Measurements from ENCODE around the gene KCNE4.
A peak's percentile ranks its signal among the peaks of the same experiment; 100 is the strongest.
"Not testable (repeated sequence)": the region's sequence is repeated elsewhere in the genome, so short reads cannot be mapped to it uniquely, and the experiment has no call there.

The KCNE4 gene

DNA sequence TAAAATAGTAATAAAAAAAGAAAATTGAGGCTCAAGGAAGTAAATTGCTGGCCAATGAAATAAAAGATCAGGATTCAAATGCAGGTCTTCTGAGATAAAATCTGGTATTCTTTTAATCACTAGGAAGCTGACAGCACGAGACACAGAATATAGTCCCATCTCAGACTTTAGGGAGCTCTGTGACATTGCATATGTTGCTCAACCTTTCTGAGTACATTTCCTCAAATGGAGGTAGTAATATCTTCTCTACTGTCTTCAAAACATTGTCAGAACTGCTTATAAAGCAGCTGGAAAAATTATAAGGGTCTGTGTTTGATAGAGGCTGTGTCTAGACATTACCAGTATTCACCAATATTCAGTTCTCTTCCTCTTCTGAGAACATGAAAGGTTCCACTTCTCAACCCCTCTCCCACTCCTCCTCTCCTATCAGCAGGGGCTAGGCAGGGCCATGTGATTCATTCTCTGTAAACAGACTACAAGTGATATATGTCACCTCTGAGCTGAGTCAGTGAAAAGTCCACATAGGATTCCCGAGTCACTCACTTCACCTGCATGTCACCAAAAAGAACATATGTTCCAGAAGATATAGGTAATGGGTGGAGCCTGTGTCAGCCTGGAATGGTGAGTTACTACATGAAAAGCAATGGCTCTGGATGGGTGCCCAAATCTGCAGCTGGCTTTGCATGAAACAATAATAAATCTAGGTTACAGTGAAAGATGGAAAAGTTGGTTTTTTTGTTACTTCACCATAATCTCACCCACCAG lies 7.1 kb downstream of the KCNE4 start:
- DNase-seq, result no peak

DNA sequence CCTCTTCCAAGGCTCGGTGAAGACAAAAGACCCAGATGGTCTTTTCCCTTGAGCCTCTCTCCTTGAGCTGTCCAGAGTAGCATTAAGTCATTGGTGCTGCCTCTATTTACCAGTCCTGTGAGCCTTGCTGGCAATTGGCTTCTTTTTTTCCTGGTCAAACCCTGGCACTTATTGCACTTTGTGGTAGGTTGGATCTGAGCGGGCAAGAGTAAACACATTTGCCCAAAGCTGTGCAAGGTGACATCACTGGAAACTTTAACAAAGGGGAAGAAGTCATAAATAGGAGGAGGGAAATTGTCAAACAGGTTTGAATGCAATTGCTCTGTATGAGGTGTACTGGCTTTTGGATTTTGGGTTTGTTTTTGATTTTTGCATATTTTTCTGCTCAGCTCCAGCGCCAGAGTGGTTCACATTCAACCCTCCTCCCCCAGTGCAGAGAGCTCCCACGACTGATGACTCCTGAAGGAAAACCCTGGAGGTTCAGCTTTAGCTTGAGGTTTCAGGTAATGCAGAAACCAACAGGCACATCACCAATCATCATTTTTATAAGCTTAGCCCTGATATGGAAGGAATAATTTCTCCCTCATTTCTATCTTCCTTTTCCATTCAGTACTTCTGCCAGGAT lies 8.3 kb downstream of the KCNE4 start:
- DNase-seq, result no peak

DNA sequence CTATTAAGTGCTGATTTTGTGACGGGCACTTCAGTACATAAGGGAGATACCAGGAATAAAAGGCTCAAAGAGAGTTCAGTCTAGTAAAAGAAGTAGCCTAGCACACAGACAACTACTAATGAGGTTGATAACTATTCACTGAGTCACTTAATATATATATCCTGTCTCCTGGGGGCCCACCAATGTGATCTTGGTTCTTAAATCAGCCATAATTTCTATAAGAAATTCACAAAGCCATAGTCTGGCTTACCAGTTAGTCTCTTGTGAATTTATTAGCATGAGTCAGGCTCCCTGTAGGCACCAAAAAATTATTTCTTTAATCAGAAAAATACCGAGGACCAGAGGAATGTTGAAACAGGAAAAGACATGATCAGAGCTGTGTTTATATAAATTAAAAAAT lies 10.4 kb downstream of the KCNE4 start:
- DNase-seq, result no peak

DNA sequence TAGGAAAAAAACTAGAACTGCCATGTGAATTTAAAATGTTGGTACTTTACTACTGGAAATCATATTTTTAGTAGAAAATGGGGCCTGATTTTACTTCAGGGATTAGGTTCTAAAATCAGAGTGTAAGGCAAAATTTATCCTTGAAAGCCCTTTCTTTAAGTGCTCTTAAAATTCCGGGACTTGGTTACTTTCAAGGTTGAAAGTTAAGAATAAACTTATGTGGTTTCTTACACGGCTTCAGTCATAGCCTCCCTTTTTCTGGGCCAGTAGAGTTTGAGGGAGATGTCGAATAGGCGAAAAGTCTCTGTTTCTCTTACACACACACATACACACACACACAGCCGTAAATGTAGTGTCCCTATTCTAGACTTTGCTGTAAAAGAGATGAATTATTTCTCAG lies 13.1 kb downstream of the KCNE4 start:
- no peak for DNase-seq

DNA sequence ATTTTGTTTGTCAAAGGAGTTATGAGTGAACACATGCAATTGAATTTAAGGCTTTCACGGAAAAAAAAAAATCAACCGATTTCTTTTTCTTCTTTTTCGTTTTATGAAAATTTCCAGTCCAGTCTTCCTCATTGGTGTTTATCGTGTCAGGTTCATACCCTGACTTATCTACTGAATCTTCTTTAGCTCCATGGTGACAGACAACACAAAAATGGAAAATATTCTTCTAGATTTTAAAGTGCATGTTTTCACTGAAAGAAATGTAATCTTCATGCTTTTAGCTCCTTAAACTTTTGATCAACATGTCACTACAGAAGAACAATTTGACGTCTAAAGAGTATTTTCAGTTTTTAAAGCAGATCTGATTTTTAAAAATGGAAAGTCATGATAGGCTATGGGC lies 14.7 kb downstream of the KCNE4 start:
- DNase-seq, result no peak

DNA sequence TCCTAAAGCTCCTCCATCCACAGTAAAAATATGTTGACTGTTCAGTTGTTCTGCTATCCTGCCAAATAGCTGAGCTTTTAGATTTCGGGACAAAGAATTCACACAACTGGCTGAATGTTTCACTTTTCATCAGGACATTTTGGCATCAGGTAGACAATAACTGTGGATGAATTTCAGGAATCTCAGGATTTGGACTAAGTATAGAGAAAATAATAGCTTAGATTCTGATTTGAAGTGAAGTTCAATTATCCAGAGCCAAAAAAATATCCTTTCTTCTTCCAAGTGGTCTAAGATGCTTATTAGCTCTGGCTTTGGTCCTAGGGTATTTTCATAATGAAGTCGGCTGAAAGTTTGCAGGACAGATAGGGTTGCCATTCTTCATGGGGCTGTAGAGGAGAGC lies 16.1 kb downstream of the KCNE4 start:
- no peak for DNase-seq

DNA sequence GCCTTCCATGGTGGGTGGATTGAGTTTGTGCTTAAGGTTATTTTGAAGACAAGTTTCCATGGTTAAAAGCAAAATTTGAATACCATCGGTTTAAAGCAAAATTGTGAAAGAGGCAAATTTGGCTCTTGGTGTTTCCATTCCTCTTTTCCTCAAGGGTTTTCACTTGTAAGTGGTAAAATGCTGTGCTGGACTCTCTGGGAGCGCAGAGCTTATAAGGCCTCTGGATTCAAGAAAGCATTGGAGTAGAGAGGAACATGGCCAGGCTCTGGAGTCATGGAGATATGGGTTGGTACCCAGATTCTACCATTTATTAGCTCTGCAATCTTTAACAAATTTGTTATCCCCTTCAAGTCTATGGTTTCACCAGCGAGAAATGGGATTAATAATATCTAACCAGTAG lies 17.5 kb downstream of the KCNE4 start:
- no peak for DNase-seq

DNA sequence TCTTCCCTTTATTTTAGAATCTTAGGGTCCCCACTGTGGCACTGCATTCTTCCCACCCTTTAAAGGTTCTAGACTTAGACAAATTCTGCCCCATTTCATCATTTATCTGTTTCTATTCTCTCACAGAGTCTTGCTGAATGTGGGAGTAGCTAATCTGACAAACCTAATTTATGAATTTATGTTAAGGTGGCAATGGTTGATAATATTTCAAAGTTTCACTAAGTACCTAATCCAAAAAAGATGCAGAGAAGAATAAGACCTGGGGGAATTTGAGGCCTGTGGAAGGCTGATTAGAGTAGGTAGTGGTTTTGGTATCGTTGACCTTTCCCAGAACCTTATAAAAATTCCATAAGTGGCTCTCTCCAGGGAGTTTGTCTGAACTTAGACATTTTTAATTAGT lies 18.0 kb downstream of the KCNE4 start:
- no peak for DNase-seq

DNA sequence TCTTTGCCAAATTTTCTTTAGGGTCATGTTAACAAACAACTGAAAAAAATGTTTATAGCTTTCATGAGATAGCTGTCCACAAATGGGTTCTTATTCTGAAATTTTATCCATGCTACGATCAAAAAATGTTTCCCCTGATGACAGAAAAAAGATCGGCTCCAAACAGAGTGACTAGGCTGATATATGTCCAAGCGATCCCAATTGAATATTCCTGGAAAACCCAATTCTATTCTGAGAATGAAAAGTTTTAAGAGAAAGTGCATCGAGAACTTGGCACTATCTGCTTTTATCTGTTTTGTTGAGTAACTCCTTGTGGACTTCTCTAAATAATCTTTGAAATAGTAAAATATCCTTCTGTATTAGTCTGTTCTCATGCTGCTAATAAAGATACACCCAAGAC lies 19.1 kb downstream of the KCNE4 start:
- DNase-seq, result no peak

DNA sequence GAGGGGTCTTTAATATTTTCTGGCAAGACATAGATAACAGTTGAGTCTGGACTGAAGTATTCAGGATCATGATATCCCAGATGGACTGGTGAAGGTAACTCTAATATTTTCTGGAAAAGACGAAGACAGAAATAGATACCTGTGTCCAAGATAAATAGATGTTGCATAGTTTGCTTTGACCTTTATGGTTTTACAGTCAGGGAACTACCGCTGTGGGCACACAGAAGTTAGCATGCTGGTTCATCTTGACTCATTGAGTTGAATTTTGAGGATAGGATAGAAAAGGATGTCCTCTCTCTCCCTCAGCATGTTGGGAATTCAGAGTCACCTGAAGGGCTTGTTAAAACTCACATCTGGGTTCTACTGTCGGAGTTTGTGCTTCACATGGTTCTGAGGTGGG lies 20.8 kb downstream of the KCNE4 start:
- DNase-seq, result no peak

DNA sequence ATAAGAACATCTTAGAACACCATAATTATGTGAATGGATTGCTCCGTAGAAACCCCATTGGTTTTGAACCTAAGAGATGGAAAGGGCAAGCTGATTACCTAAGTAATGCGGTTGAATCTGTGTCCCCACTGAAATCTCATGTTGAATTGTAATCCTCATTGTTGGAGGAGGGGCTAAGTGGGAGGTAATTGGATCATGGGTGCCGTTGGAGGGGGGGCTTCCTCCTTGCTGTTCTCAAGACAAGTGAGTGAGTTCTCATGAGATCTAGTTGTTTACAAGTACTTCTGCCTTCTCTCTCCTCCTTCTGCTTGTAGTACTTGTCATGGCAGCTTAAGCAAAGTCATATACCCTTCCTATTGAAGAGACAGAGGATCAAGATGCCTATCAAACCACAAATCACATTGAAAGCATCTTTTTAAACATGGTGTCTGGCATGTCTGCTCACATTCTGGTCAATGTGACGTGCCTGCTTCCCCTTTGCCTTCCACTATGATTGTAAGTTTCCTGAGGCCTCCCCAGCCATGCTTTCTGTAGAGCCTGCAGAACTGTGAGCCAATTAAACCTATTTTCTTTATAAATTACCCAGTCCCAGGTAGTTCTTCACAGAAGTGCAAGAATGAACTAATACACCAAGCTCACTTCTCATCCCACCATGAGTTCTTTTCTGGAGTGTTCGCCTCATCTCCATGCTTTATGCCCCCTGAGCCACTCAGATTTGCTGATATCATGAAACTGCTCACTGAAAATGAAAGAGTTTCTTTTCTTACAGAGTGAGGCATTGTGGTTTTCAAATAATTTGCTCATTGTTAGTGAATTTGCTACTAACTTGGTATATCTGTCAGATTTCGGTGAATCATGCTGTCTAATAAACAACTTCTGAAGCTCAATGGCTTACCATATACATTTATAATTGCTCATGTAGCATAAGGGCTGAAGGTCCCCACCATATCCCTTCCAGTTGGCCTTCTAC lies 23.6 kb downstream of the KCNE4 start:
- DNase-seq, result peak in 1 of 2 experiments; percentile 50

DNA sequence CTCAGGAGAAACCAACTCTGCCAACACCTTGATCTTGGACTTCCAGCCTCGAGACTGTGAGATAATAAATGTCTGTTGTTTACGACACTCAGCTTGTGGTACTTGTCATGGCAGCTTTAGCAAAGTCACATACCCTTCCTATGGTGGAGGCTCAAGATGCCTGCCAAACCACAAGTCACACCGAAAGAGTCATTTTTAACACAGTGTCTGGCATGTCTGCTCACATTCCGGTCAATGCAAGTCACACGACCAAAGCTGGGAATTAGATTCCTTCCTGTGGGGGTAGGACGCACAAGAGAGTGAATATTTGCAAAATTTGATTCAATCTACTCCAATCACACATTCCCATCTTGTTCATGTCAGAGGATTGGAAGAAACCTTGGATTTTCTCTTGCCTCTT lies 24.6 kb downstream of the KCNE4 start:
- no peak for DNase-seq

DNA sequence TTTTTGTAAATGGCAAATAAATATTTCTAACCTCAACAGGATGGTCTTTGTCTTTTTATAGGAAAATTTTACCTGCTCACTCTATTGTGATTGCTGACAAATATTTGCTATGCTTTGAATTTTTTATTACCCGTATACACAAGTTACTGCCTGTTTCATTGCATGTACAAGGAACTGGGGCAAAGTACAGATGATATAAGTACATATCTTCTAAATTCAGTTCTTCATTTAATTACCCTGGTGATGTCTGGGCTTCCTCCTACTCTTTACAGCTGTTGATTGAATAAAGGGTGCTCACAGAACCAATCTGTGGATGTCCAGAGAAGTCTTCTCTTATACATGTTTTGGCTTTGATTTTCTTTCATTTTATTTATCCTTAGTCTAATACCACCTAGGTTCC lies 26.5 kb downstream of the KCNE4 start:
- DNase-seq, result no peak

DNA sequence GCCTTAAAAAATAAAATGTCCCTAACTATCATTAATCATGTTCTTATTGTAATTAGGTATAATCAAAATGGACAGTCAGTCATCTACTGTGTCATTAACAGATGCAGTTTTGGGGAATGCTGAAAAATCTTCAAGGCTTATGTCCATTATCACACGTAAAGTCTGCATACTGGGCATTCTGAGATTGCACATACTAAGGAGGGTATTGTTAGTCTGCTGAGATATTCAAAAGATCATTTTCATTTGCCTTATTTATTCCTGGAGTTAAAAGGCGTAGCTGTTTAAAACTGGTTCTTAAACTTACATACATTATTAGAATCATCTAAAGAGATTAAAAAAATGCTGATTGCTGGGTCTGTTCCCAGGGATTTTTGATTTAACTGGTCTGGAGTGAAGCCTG lies 27.4 kb downstream of the KCNE4 start:
- DNase-seq, result no peak

DNA sequence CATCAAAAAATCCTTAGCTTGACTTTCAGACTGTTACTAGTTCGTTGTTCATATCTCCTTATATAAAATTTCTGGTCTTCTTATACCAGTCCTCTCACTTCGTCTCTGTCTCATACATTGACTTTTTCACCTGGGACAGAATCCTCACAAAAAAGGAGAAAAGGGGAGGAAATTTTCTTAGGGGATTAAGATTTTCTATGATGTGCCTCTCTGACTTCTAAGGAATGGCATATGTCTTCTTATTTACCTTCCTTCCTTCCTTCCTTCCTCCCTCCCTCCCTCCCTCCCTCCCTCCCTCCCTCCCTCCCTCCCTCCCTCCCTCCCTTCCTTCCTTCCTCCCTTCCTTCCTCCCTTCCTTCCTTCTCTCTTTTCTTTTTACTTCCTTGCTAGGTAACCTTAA lies 27.9 kb downstream of the KCNE4 start:
- DNase-seq, result no peak

DNA sequence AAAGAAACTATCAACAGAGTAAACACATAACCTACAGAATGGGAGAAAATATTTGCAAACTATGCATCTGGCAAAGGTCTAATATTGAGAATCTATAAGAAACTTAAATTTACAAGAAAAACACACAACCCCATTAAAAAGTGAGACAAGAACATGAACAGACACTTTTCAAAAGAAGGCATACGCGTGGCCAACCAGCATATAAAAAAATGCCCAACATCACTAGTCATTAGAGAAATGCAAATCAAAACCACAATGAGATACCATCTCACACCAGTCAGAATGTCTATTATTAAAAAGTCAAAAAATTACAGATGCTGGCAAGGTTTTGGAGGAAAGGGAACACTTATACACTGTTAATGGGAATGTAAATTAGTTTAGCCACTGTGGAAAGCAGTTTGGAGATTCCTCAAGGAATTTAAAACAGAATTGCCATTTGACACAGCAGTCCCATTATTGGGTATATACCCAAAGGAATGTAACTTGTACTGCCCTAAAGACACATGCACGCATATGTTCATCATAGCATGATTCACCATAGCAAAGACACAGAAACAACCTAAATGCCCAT lies 28.9 kb downstream of the KCNE4 start:
- not testable (repeated sequence) for DNase-seq

DNA sequence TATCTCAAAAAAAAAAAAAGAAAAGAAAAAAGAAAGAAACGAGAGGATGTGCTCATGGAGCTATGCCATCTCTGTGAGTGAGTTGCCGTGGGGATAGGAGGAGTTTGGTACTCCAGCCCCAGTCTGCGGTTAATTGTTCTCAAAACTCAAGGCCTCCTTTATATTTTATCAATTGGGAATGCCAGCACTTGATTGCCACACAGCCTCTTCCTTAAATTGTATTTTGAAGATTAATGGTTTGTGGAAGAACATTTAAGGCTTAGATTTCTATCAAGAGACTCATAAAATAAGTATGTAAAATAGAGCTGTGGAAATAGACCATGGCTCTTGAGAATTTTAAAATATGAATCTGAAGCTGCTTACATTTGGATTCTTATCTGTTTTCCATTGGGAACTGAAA lies 29.8 kb downstream of the KCNE4 start:
- no peak for DNase-seq

DNA sequence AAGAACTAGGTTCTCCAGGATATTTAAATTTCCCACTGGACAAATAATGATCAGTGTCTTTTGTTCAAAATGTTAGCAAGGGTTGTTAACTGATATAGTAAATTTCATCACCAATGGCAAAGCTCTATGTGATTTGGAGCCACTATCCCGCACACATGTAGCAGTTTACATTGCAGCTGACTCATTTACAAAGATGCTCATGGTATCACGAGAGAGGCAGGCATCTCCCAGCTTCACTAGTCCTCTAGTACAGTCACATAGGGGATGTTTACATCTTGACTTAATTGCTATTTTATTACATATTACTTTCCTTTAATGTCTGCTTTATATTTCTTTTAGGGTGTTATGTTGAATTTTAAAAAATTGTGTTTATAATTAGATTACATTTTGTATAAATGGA lies 30.7 kb downstream of the KCNE4 start:
- no peak for DNase-seq

DNA sequence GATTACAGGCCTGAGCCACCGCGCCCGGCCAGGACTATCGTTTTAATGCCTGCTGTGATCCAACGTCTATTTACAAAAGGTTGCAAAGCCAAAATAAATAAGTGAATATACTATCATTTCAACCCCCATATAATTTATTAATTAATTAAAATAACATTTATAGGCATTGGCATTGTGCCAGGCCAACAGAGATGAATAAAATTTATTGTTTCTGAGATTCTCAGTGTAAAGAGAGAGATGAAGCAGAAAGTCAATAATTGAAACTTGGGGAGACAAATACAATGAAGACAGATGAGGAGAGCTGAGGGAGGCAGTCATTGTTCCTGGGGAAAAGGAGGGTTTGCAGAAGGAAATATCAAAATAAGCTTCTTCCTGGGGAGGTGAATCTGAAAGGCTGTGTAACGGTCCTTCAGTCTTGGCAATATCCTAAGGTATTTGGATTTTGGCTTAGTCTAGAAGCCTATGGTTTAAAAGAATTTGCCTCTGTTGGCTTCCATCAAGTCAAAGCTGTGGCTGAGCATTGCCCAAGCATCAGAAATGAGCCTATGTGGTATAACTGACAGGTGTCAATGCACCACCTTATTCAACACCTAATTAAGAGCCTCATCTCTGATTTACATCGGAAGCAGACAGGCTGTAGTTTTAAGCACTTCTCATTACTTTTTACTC lies 31.5 kb downstream of the KCNE4 start:
- DNase-seq, result no peak

DNA sequence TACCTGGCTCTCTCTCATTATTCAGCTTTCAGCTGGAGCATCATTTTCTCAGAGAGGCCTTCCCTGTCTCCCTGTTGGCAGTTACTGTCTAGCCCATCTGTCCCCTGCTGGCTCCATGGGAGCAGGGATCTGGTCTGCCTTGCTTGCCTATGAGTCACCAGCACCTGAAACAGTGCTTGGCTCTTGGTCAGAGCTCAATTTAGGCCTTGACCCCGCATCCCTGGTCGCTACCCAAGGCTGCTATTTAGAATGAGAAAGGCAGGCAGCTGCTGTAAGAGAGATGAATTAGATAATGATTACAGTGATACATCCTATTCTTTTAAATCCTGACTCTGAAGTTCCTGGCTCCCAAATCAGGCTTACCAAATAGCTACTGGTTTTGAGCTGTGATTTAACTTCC lies 32.9 kb downstream of the KCNE4 start:
- DNase-seq, result peak in 1 of 2 experiments; percentile 2

DNA sequence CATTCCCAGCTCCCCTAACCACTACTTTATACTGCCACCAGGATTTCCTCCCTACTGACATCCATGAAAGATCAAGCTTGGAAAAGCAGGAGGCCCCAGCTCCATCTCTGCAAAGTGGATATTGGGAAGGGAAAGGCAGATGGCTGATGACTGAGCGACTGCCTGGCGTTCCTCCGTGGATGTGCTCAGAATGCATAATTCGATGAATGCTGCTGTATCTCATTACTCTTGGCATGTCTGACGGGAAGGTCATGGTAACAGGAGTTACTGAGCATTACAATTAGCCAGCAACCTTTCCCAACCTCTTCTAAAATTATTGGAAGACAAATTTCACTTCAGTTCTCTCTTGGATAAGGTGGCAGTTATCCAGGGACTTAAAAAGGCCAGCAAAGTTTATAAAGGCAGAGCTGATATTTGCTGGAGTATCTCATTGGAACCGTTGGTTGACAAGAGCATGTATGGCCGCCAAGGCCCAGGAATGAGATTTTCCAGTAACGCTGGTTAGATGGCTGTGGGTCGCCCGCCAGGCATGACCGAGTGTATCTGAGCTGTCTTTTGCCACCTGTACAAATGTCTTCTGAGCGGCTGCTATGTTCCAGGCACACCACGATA lies 34.5 kb downstream of the KCNE4 start:
- DNase-seq, result no peak

DNA sequence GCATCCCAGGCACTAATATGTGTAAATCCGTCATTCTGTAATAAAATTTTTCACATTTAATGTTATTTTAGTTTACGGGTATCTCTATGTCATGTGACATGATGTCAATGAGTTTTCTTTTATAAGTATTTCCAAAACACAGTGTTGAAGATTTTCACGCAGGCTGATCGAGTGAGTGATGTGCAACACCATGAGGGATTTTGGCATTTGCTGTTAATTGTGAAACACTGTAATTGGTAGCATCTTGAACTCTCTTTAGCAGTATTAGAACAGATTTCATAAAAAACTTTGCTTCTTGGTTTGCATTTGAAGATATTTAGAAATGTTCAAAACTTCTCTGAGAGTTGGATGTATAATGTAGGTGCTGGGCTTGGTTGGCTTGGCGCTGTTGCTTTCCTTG lies 35.5 kb downstream of the KCNE4 start:
- DNase-seq, result no peak

Measured in NCI-H524 (cell line).